ENCODE measurements around the gene EPHB1. TPM values are rescaled to one million over a fixed set of nuclear protein-coding genes. Genes with fewer than 3 reads are reported as not detected.

EPHB1 gene
- total RNA-seq, 1 donor from 2014 or later: 3.0 TPM

GRCh38 chr3:134910026-134910425 lies 115.0 kb downstream of the EPHB1 start:
- Histone ChIP-seq H3K4me1 (no peaks in the 10 kb centered on the region), H3K4me3 (no peak overlapping the region), H3K27me3 (ENCODE audit: low read depth) (no peaks in the 10 kb centered on the region), H3K36me3 (no peaks in the 10 kb centered on the region), H3K9me3 (no peaks in the 10 kb centered on the region), H3K27ac (no peak overlapping the region)
- intact Hi-C loops (cut with DNase I): no loop called here
- no peak for ATAC-seq
- no peak for DNase-seq
- no peak for TF ChIP-seq CTCF (IDR thresholded peaks at IDR 0.05)

- H3K27me3 ChIP-seq (ENCODE audit: low read depth): no peaks in the 10 kb centered on the region
- no peaks in the 10 kb centered on the region for H3K4me1 ChIP-seq
- ATAC-seq (no peak), DNase-seq (no peak)
- no peaks in the 10 kb centered on the region for H3K9me3 ChIP-seq
- no peaks in the 10 kb centered on the region for H3K36me3 ChIP-seq
- no peak for TF ChIP-seq CTCF (IDR thresholded peaks at IDR 0.05)
- intact Hi-C loops (cut with DNase I): no loop called here
- no peak overlapping the region for H3K4me3 ChIP-seq
- H3K27ac ChIP-seq: no peak overlapping the region
These were observed 116.8 kb downstream of the EPHB1 start for GRCh38 chr3:134911586-134912548.

- Histone ChIP-seq H3K4me1 (no peaks in the 10 kb centered on the region), H3K9me3 (no peaks in the 10 kb centered on the region), H3K27me3 (ENCODE audit: low read depth) (no peaks in the 10 kb centered on the region), H3K4me3 (no peak overlapping the region), H3K27ac (no peak overlapping the region), H3K36me3 (no peaks in the 10 kb centered on the region)
- intact Hi-C loops (cut with DNase I): no loop called here
- no peak for TF ChIP-seq CTCF (IDR thresholded peaks at IDR 0.05)
- DNase-seq (no peak), ATAC-seq (no peak)
These were observed 121.4 kb downstream of the EPHB1 start for GRCh38 chr3:134916276-134916961.

- no peaks in the 10 kb centered on the region for H3K27me3 ChIP-seq (ENCODE audit: low read depth)
- H3K4me1 ChIP-seq: no peaks in the 10 kb centered on the region
- H3K4me3 ChIP-seq: no peak overlapping the region
- no peak for ATAC-seq
- intact Hi-C loops (cut with DNase I): no loop called here
- no peaks in the 10 kb centered on the region for H3K36me3 ChIP-seq
- H3K27ac ChIP-seq: no peak overlapping the region
- no peak for TF ChIP-seq CTCF (IDR thresholded peaks at IDR 0.05)
- H3K9me3 ChIP-seq: no peaks in the 10 kb centered on the region
- DNase-seq: no peak
These were observed 122.6 kb downstream of the EPHB1 start for GRCh38 chr3:134917631-134918030.

- intact Hi-C loops (cut with DNase I): no loop called here
- ATAC-seq: no peak
These were observed 123.4 kb downstream of the EPHB1 start for GRCh38 chr3:134918441-134918840.

More at GRCh38 chr3:134918441-134918840, 123.4 kb downstream of the EPHB1 start:
- Histone ChIP-seq H3K4me3 (no peak overlapping the region), H3K9me3 (no peaks in the 10 kb centered on the region), H3K36me3 (no peaks in the 10 kb centered on the region), H3K27me3 (ENCODE audit: low read depth) (no peaks in the 10 kb centered on the region), H3K4me1 (no peaks in the 10 kb centered on the region), H3K27ac (no peak overlapping the region)
- TF ChIP-seq CTCF (IDR thresholded peaks at IDR 0.05): no peak
- DNase-seq: no peak

Measured in lower lobe of right lung (tissue), 2 donors.